AG04449 (cell line): ENCODE measurements around the gene RRAD.
A peak's percentile ranks its signal among the peaks of the same experiment; 100 is the strongest.

Source experiments
- CTCF ChIA-PET: fragments of 350-600 bp; formaldehyde crosslinking; extraction: SDS; loops from one replicate; lab custom pipeline; 2021; ENCODE audit warnings: antibody characterized with exemption; lab: Yijun Ruan, JAX
- POLR2A ChIA-PET: fragments of 400-600, 350-600 bp; formaldehyde crosslinking; extraction: SDS; loops from one replicate; lab custom pipeline; 2020; ENCODE audit warnings: antibody characterized with exemption, inconsistent platforms; lab: Yijun Ruan, JAX
- DNase-seq: peaks from one replicate; pipeline ENCODE4 v3.0.0-alpha.2; 2010; ENCODE audit warnings: low read depth, low spot score
- H3K4me3 ChIP-seq: 2 replicates; pipeline ENCODE4 v1.5.1; 2011; ENCODE audit warnings: low read depth, mild to moderate bottlenecking, control low read depth, low read length
- TF ChIP-seq, protein P1 (sequence below): IDR thresholded peaks from one replicate; pipeline ENCODE4 v1.5.1; 2011; ENCODE audit warnings: mild to moderate bottlenecking, moderate library complexity, low read length, control low read depth, inconsistent platforms; ENCODE audit not compliant: insufficient read depth; ENCODE audit errors: missing control alignments

RRAD gene

DNA sequence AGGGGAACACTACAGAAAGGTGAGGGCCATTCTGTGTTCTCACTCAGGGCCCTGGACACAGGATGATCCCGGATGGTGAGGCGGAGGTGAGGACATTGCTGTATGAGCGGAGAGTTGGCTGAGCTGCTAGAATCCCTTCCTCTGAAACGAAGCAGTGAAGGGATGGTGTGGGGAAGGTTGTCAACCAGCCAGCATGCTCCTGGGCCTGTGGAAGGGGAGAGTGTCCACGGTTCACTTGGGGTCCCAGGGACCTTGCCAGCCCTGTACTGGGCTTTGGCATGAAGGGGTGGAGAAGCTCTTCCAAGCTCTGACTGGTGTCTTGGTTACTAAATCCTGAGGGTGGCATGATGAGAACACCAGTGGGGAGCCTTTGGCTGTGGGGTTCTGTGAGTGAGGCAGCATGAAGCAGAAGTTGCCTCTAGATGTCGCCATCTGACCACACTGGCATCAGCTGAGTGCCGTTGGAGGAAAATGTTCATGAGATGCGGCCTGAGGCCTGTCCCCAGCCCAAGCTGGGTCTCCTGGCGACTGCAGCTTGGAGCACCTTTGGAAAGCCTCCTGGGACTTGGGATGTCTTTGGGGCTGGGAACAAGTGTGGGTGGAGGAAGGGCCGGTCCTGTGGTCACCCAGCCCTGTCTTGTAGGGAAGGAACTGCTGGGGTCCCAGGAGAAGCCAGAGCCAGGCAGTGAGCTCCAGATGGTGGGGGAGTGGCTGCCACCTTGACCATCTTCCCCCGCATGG, 30.2 kb downstream of the RRAD start:
- ChIA-PET POLR2A (interaction anchor here (1.1 to 1.2 kb wide), 2 partner anchors 34 to 40 kb away, joined by 3 to 4 read pairs; no protein-coding TSS in a partner anchor), CTCF (interaction anchor here (0.6 to 24.6 kb wide), 42 partner anchors 9 to 390 kb away, joined by 3 to 350 read pairs (median 4); partner anchors contain the start of genes CDH16, CES3, CIAO2B and MATCAP1)
- H3K4me3 ChIP-seq = no peak overlapping the region
- no peak for DNase-seq
- TF ChIP-seq, protein P1, sequence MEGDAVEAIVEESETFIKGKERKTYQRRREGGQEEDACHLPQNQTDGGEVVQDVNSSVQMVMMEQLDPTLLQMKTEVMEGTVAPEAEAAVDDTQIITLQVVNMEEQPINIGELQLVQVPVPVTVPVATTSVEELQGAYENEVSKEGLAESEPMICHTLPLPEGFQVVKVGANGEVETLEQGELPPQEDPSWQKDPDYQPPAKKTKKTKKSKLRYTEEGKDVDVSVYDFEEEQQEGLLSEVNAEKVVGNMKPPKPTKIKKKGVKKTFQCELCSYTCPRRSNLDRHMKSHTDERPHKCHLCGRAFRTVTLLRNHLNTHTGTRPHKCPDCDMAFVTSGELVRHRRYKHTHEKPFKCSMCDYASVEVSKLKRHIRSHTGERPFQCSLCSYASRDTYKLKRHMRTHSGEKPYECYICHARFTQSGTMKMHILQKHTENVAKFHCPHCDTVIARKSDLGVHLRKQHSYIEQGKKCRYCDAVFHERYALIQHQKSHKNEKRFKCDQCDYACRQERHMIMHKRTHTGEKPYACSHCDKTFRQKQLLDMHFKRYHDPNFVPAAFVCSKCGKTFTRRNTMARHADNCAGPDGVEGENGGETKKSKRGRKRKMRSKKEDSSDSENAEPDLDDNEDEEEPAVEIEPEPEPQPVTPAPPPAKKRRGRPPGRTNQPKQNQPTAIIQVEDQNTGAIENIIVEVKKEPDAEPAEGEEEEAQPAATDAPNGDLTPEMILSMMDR = peak; percentile 89

- ChIA-PET CTCF (interaction anchor here (0.9 to 24.6 kb wide), 19 partner anchors 8 to 345 kb away, joined by 3 to 350 read pairs (median 8); partner anchors contain the start of genes CDH16, CES3, PDP2 and RRAD), POLR2A (no interaction called here)
- DNase-seq = no peak
- no peak overlapping the region for H3K4me3 ChIP-seq
- TF ChIP-seq, protein P1 = no peak
Measured at GRCh38 chr16:66894055-66894454, 31.3 kb downstream of the RRAD start.

DNA sequence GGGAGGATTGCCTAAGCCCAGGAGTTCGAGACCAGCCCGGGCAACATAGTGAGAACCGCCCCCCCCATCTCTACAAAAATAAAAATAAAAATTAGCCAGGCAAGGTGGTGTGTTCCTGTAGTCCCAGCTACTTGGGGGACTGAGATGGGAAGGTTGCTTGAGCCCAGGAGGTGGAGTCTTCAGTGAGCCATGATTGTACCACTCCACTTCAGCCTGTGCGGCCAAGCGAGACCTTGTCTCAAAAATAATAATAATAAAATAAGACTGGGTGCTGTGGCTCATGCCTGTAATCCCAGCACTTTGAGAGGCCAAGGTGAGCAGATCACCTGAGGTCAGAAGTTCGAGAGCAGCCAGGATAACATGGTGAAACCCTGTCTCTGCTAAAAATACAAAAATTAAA, 33.5 kb downstream of the RRAD start:
- ChIA-PET POLR2A (no interaction called here), CTCF (interaction anchor here (0.8 to 24.6 kb wide), 14 partner anchors 10 to 263 kb away, joined by 3 to 350 read pairs (median 4); partner anchors contain the start of genes CDH16, CES3, PDP2 and RRAD)
- no peak for DNase-seq
- H3K4me3 ChIP-seq = no peak overlapping the region
- TF ChIP-seq, protein P1 = no peak

GRCh38 chr16:66891360-66891759, 34.0 kb downstream of the RRAD start:
- POLR2A ChIA-PET = no interaction called here
- no peak for DNase-seq
- CTCF ChIA-PET = interaction anchor here (0.7 to 24.6 kb wide), 12 partner anchors 9 to 264 kb away, joined by 3 to 350 read pairs (median 6); partner anchors contain the start of genes CDH16, PDP2 and RRAD
- H3K4me3 ChIP-seq = no peak overlapping the region
- TF ChIP-seq, protein P1 = no peak

DNA sequence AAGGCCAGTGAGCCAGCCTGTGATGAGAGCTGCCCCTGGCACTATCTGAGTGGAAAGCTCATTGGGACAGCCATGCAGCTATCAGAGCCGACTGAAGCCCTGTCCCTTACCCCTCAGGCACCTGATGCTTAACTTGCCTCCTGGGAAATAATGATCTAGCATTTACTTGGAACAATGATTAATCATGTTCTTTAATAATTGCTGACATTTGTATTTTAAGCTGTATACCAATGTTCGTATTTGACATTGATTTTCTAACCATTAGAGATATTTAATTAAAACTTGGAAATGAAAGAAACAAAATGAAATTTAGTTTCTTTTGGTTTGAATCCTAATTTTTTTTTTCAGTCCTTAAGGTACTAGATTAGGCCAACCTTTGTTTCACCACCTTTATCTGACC, 34.5 kb downstream of the RRAD start:
- H3K4me3 ChIP-seq = no peak overlapping the region
- no peak for DNase-seq
- CTCF ChIA-PET = interaction anchor here (0.7 to 24.6 kb wide), 11 partner anchors 9 to 67 kb away, joined by 3 to 350 read pairs (median 10); partner anchors contain the start of genes CDH16, PDP2 and RRAD
- POLR2A ChIA-PET = no interaction called here
- TF ChIP-seq, protein P1 = no peak

DNA sequence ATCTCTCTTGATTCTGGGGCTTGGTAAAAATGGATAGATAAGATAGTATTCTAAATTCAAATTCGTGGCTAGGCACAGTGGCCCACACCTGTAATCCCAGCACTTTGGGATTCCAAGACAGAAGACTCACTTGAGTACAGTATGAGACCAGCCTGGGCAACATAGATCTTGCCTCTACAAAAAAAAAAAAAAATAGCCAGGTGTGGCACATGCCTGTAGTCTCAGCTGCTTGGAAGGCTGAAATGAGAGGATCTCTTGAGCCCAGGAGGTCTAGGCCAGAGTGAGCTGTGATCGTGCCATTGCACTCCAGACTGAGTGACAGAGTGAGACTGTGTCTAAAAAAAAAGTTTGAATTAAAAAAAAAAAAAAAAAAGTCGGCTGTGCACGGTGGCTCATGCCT, 35.7 kb downstream of the RRAD start:
- H3K4me3 ChIP-seq = no peak overlapping the region
- CTCF ChIA-PET = interaction anchor here (0.8 to 24.6 kb wide), 6 partner anchors 17 to 64 kb away, joined by 3 to 350 read pairs (median 11); partner anchors contain the start of genes CDH16 and RRAD
- POLR2A ChIA-PET = interaction anchor here (0.6 kb wide), 1 partner anchor 317 kb away, joined by 3 read pairs; no protein-coding TSS in a partner anchor
- DNase-seq = no peak
- TF ChIP-seq, protein P1 = no peak
